Ovary (tissue), 9 donors: ENCODE data around the gene KIF4A. TPM values are rescaled to one million over a fixed set of nuclear protein-coding genes. Genes with fewer than 3 reads are reported as not detected.

ENCODE experiments used
- DNase-seq, 5 donors: peaks; one replicate each; pipeline ENCODE4 v3.0.0-alpha.2; 2019 to 2020
- H3K27ac ChIP-seq, 2 donors: fragments of 200-600 bp; one replicate each; pipeline versions ENCODE4 v1.5.1 to v1.8.0; 2019 to 2022
- H3K27me3 ChIP-seq: fragments of 200-600 bp; one replicate; pipeline ENCODE4 v1.8.0; 2022
- H3K36me3 ChIP-seq: fragments of 200-600 bp; sonication (generic); one replicate; pipeline ENCODE4 v1.5.1; 2019
- H3K4me1 ChIP-seq: one replicate; pipeline ENCODE4 v1.8.1; 2013; ENCODE audit warnings: mild to moderate bottlenecking, moderate library complexity; ENCODE audit not compliant: insufficient read depth
- H3K4me3 ChIP-seq: fragments of 200-600 bp; sonication (generic); one replicate; pipeline ENCODE4 v1.5.1; 2017
- H3K9me3 ChIP-seq, 2 donors: fragments of 200-600 bp in 1 of 2; sonication (generic) in 1 of 2; one replicate each; pipeline versions ENCODE4 v1.5.1 to v1.8.1; 2013 to 2019; ENCODE audit warnings: mild to moderate bottlenecking in 1 of 2, moderate library complexity in 1 of 2
- EP300 ChIP-seq: sonication (generic); formaldehyde crosslinking; IDR thresholded peaks from one replicate; pipeline ENCODE4 v1.6.1; 2017; ENCODE audit warnings: antibody characterized with exemption
- POLR2A ChIP-seq: fragments of 450-650 bp; IDR thresholded peaks from one replicate; pipeline ENCODE4 v1.6.1; 2017; ENCODE audit warnings: antibody characterized with exemption, mild to moderate bottlenecking, moderate library complexity
- WGBS, 3 donors: extraction: QIAGEN DNeasy Blood & Tissue Kit in 1 of 3; methylation state at CpG; one replicate each; pipeline versions ENCODE4 v1.1.5 to v1.1.7; 2013 to 2017; 5-methylcytosine and 5-hydroxymethylcytosine counted together
- intact Hi-C, 4 donors: fragments of 100-400 bp; cut with DNase I; formaldehyde crosslinking; loops; one replicate each; pipeline versions ENCODE4 v1.11.0 to v1.15.1; 2022 to 2023
- polyA plus RNA-seq, 2 donors: library from polyadenylated mRNA; stranded (reverse); fragments of 200-250 nt in 1 of 2; fragments of 350-450 nt in 1 of 2; fragmentation: Illumina TruSeq in 1 of 2; extraction: RNeasy Lipid Tissue Mini Kit (QIAGEN cat#74804) in 1 of 2; gene quantifications; one replicate each; pipeline ENCODE4 v1.2.3, GENCODE V29; 2013 to 2014
- total RNA-seq, 7 donors: library from RNA; depleted of rRNA in 2 of 7; stranded (reverse); fragments of >200 nt in 2 of 7; fragmentation: NEBNext Ultra II Directional in 3 of 7; extraction: Animal tissue kit (Norgen Biotek cat#: 25700) in 3 of 7; gene quantifications; one replicate each; pipeline versions ENCODE4 v1.1.0 to v1.2.4, GENCODE V29; 2016 to 2023
- TF ChIP-seq, protein P1 (sequence below), 3 donors: fragments of 450-650 bp in 2 of 3; fragments of 200-600 bp in 1 of 3; IDR thresholded peaks; one replicate each; pipeline versions ENCODE4 v1.5.1 to v1.8.0; 2016 to 2022; ENCODE audit warnings: antibody characterized with exemption in 3 of 3, mild to moderate bottlenecking in 1 of 3
- donor health status: DM: no; HTN: no; CAD: no; lungs with moderate emphysema.
- donor health status: DM: no; HTN: no; CAD: no.
- donor health status: Bipolar disorder and iron deficiency.
- donor health status: DM: yes; HTN: yes; CAD: no.
- donor health status: DM: no; HTN: no; CAD: no.
- donor health status: DM: yes; HTN: yes; CAD: no.

Gene KIF4A
- total and polyA plus RNA-seq, 9 donors: 0.10 to 0.90 (median 0.23) TPM

DNA sequence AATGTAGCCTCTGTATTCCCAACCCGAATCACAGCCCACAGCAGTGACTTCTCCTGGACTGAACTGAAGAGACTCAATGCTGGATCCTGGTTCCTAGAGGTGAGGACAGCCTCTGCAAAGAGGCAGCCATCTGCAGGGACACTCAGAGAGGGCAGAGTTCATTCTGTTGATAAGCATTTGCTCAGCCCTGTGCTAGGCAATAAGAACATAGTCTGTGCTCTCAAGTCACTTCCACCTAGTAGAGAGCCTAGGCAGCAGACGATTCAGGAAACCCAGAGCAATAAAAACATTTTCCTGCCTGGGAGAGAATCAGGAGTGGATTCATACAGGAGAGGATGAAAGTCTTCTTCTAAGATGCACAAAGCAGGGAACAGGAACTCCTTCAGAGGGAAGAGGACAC, 137.5 kb downstream of the KIF4A start:
- Histone ChIP-seq H3K27ac (no peak overlapping the region), H3K4me1 (no peaks in the 10 kb centered on the region), H3K4me3 (no peak overlapping the region), H3K36me3 (no peaks in the 10 kb centered on the region), H3K9me3 (no peaks in the 10 kb centered on the region), H3K27me3 (no peaks in the 10 kb centered on the region)
- no peak for TF ChIP-seq POLR2A
- TF ChIP-seq, protein P1, sequence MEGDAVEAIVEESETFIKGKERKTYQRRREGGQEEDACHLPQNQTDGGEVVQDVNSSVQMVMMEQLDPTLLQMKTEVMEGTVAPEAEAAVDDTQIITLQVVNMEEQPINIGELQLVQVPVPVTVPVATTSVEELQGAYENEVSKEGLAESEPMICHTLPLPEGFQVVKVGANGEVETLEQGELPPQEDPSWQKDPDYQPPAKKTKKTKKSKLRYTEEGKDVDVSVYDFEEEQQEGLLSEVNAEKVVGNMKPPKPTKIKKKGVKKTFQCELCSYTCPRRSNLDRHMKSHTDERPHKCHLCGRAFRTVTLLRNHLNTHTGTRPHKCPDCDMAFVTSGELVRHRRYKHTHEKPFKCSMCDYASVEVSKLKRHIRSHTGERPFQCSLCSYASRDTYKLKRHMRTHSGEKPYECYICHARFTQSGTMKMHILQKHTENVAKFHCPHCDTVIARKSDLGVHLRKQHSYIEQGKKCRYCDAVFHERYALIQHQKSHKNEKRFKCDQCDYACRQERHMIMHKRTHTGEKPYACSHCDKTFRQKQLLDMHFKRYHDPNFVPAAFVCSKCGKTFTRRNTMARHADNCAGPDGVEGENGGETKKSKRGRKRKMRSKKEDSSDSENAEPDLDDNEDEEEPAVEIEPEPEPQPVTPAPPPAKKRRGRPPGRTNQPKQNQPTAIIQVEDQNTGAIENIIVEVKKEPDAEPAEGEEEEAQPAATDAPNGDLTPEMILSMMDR (IDR thresholded peaks at IDR 0.05): no peak
- TF ChIP-seq EP300: no peak
- intact Hi-C loops: no loop called here
- 47 to 66% (median 53%) methylated on average over 2 of the region's 2 CpGs for WGBS, 3 donors
- DNase-seq: no peak

- Histone ChIP-seq H3K27me3 (no peaks in the 10 kb centered on the region), H3K9me3 (no peaks in the 10 kb centered on the region), H3K4me3 (no peak overlapping the region), H3K4me1 (no peaks in the 10 kb centered on the region), H3K27ac (no peak overlapping the region), H3K36me3 (no peaks in the 10 kb centered on the region)
- TF ChIP-seq EP300 (no peak), POLR2A (no peak)
- TF ChIP-seq, protein P1 (IDR thresholded peaks at IDR 0.05): no peak
- intact Hi-C loops: loop anchor here in 1 of 4 donors (10.0 kb wide), 1 partner anchor 295 kb away; the partner anchor contains the start of gene IGBP1
- WGBS, 3 donors: 73 to 80% (median 79%) methylated on average over 6 of the region's 6 CpGs
- DNase-seq: no peak
Measured at GRCh38 chrX:70429759-70430158, 139.9 kb downstream of the KIF4A start.

GRCh38 chrX:70432936-70433847, 143.3 kb downstream of the KIF4A start:
- Histone ChIP-seq H3K4me1 (peaks cover 5% of the 10 kb centered on the region), H3K27me3 (no peaks in the 10 kb centered on the region), H3K36me3 (no peaks in the 10 kb centered on the region), H3K4me3 (peak overlapping the region; percentile 52), H3K27ac (peak overlapping the region in 1 of 2 donors; percentile 85), H3K9me3 (no peaks in the 10 kb centered on the region)
- no peak for DNase-seq
- intact Hi-C loops: loop anchor here in 1 of 4 donors (10.0 kb wide), 1 partner anchor 298 kb away; the partner anchor contains the start of gene IGBP1
- no peak for TF ChIP-seq POLR2A
- WGBS, 3 donors: 64 to 74% (median 67%) methylated on average over 15 of the region's 15 CpGs

GRCh38 chrX:70433848-70434351, 144.0 kb downstream of the KIF4A start:
- intact Hi-C loops: loop anchor here in 1 of 4 donors (10.0 kb wide), 1 partner anchor 299 kb away; the partner anchor contains the start of gene IGBP1

More at GRCh38 chrX:70433848-70434351, 144.0 kb downstream of the KIF4A start:
- H3K36me3 ChIP-seq: no peaks in the 10 kb centered on the region
- H3K27me3 ChIP-seq: no peaks in the 10 kb centered on the region
- H3K4me1 ChIP-seq: peaks cover 5% of the 10 kb centered on the region
- DNase-seq: peak; percentile 54 to 75 (median 75)
- H3K4me3 ChIP-seq: peak overlapping the region; percentile 52
- WGBS, 3 donors: 33 to 42% (median 33%) methylated on average over 37 of the region's 37 CpGs
- H3K27ac ChIP-seq: peak overlapping the region; percentile 28 to 85
- TF ChIP-seq, protein P1 (IDR thresholded peaks at IDR 0.05): peak; percentile 51 to 61 (median 55)
- TF ChIP-seq EP300: no peak
- no peak for TF ChIP-seq POLR2A
- no peaks in the 10 kb centered on the region for H3K9me3 ChIP-seq
